Endothelial cell (in vitro differentiated cells): ENCODE data around the gene APOL6. TPM values are rescaled to one million over a fixed set of nuclear protein-coding genes. Genes with fewer than 3 reads are reported as not detected.

Experiments
- DNase-seq: peaks from one replicate; pipeline ENCODE4 v3.0.0; 2021; ENCODE audit warnings: low spot score
- H3K27ac Mint-ChIP-seq: one replicate; pipeline ENCODE4 v1.8.0; 2021; ENCODE audit warnings: mixed read lengths, inconsistent platforms; ENCODE audit not compliant: unreplicated experiment
- H3K27me3 Mint-ChIP-seq: one replicate; pipeline ENCODE4 v1.8.0; 2021; ENCODE audit warnings: mild to moderate bottlenecking, moderate library complexity, mixed read lengths, inconsistent platforms; ENCODE audit not compliant: unreplicated experiment
- H3K36me3 Mint-ChIP-seq: one replicate; pipeline ENCODE4 v1.8.0; 2021; ENCODE audit warnings: mild to moderate bottlenecking, low read depth, mixed read lengths, inconsistent platforms; ENCODE audit not compliant: unreplicated experiment
- H3K4me1 Mint-ChIP-seq: one replicate; pipeline ENCODE4 v1.8.0; 2021; ENCODE audit warnings: mild to moderate bottlenecking, mixed read lengths, inconsistent platforms; ENCODE audit not compliant: unreplicated experiment
- H3K4me3 Mint-ChIP-seq: one replicate; pipeline ENCODE4 v1.8.0; 2021; ENCODE audit warnings: mild to moderate bottlenecking, mixed read lengths, inconsistent platforms; ENCODE audit not compliant: unreplicated experiment
- H3K9me3 Mint-ChIP-seq: one replicate; pipeline ENCODE4 v1.8.0; 2021; ENCODE audit warnings: mixed read lengths, inconsistent platforms; ENCODE audit not compliant: unreplicated experiment
- CTCF ChIP-seq: fragments of 200-600 bp; sonication (generic); IDR thresholded peaks from one replicate; pipeline ENCODE4 v1.5.0; 2021; ENCODE audit warnings: antibody characterized with exemption; ENCODE audit not compliant: unreplicated experiment
- total RNA-seq: library from RNA; stranded (reverse); fragmentation: NEBNext Ultra II Directional; extraction: Animal tissue kit (Norgen Biotek cat#: 25700); gene quantifications from one replicate; pipeline ENCODE4 v1.2.1, GENCODE V29; 2021; ENCODE audit not compliant: unreplicated experiment

APOL6 gene
- total RNA-seq, 1 donor from 2014 or later, result 0.23 TPM

- no peak for DNase-seq
- H3K27me3 Mint-ChIP-seq, result no peaks in the 10 kb centered on the region
- no peaks in the 10 kb centered on the region for H3K9me3 Mint-ChIP-seq
- no peak for TF ChIP-seq CTCF
- H3K4me1 Mint-ChIP-seq, result no peaks in the 10 kb centered on the region
- no peak overlapping the region for H3K4me3 Mint-ChIP-seq
- no peak overlapping the region for H3K27ac Mint-ChIP-seq
- no peaks in the 10 kb centered on the region for H3K36me3 Mint-ChIP-seq
Observed at GRCh38 chr22:35703861-35704584, 55.8 kb downstream of the APOL6 start.

GRCh38 chr22:35705141-35705540, 56.9 kb downstream of the APOL6 start:
- Mint-ChIP-seq H3K27me3 (no peaks in the 10 kb centered on the region), H3K9me3 (no peaks in the 10 kb centered on the region), H3K27ac (no peak overlapping the region), H3K4me3 (no peak overlapping the region), H3K36me3 (no peaks in the 10 kb centered on the region), H3K4me1 (no peaks in the 10 kb centered on the region)
- TF ChIP-seq CTCF, result no peak
- DNase-seq, result no peak

GRCh38 chr22:35708453-35708852, 60.2 kb downstream of the APOL6 start:
- no peak for TF ChIP-seq CTCF
- Mint-ChIP-seq H3K27me3 (no peaks in the 10 kb centered on the region), H3K27ac (no peak overlapping the region), H3K36me3 (no peaks in the 10 kb centered on the region), H3K4me3 (no peak overlapping the region), H3K9me3 (no peaks in the 10 kb centered on the region), H3K4me1 (no peaks in the 10 kb centered on the region)
- no peak for DNase-seq

GRCh38 chr22:35708917-35709316, 60.7 kb downstream of the APOL6 start:
- Mint-ChIP-seq H3K36me3 (no peaks in the 10 kb centered on the region), H3K27ac (no peak overlapping the region), H3K4me3 (no peak overlapping the region), H3K9me3 (no peaks in the 10 kb centered on the region), H3K4me1 (no peaks in the 10 kb centered on the region), H3K27me3 (no peaks in the 10 kb centered on the region)
- DNase-seq, result no peak
- no peak for TF ChIP-seq CTCF

- no peak for TF ChIP-seq CTCF
- no peak overlapping the region for H3K27ac Mint-ChIP-seq
Observed at GRCh38 chr22:35711336-35711735, 63.1 kb downstream of the APOL6 start.

More at GRCh38 chr22:35711336-35711735, 63.1 kb downstream of the APOL6 start:
- H3K4me1 Mint-ChIP-seq, result no peaks in the 10 kb centered on the region
- no peak overlapping the region for H3K4me3 Mint-ChIP-seq
- no peaks in the 10 kb centered on the region for H3K27me3 Mint-ChIP-seq
- no peaks in the 10 kb centered on the region for H3K9me3 Mint-ChIP-seq
- no peak for DNase-seq
- H3K36me3 Mint-ChIP-seq, result no peaks in the 10 kb centered on the region
